ENCODE measurements around the gene MRAP.
A peak's percentile ranks its signal among the peaks of the same experiment; 100 is the strongest.
"Not testable (repeated sequence)": the region's sequence is repeated elsewhere in the genome, so short reads cannot be mapped to it uniquely, and the experiment has no call there.

MRAP gene

GRCh38 chr21:32261929-32262328 is 36.7 kb upstream of the MRAP start:
- no peaks in the 10 kb centered on the region for H3K27me3 ChIP-seq (ENCODE audit: control insufficient read depth in 5 of 5, insufficient read depth in 4 of 5, low read length in 5 of 5)
- H3K9me3 ChIP-seq (ENCODE audit: control insufficient read depth in 5 of 5, low read length in 5 of 5): no peaks in the 10 kb centered on the region
- no peak overlapping the region for H3K27ac ChIP-seq (ENCODE audit: low read depth, low read length)
- H3K4me3 ChIP-seq (ENCODE audit: low read depth in 1 of 5, low read length in 5 of 5): no peak overlapping the region
- H3K4me1 ChIP-seq (ENCODE audit: control insufficient read depth in 5 of 5, insufficient read depth in 5 of 5, low read length in 5 of 5): peaks cover 0 to 7% (median under 1%) of the 10 kb centered on the region in 5 donors
- peaks cover 0 to 5% (median 2%) of the 10 kb centered on the region in 5 donors for H3K36me3 ChIP-seq (ENCODE audit: control insufficient read depth in 5 of 5, insufficient read depth in 5 of 5, low read length in 5 of 5)
- H3K9ac ChIP-seq (ENCODE audit: low read length in 5 of 5): no peak overlapping the region

- not testable (repeated sequence) for H3K4me1 ChIP-seq (ENCODE audit: control insufficient read depth in 5 of 5, insufficient read depth in 5 of 5, low read length in 5 of 5); H3K9ac ChIP-seq (ENCODE audit: low read length in 5 of 5); H3K9me3 ChIP-seq (ENCODE audit: control insufficient read depth in 5 of 5, low read length in 5 of 5); H3K27me3 ChIP-seq (ENCODE audit: control insufficient read depth in 5 of 5, insufficient read depth in 4 of 5, low read length in 5 of 5); H3K27ac ChIP-seq (ENCODE audit: low read depth, low read length); H3K4me3 ChIP-seq (ENCODE audit: low read depth in 1 of 5, low read length in 5 of 5)
- peaks cover 0 to 22% (median 15%) of the 10 kb centered on the region in 5 donors for H3K36me3 ChIP-seq (ENCODE audit: control insufficient read depth in 5 of 5, insufficient read depth in 5 of 5, low read length in 5 of 5)
Observed at GRCh38 chr21:32265321-32265720, 33.3 kb upstream of the MRAP start.

GRCh38 chr21:32270748-32271147 is 27.9 kb upstream of the MRAP start:
- H3K36me3 ChIP-seq (ENCODE audit: control insufficient read depth in 5 of 5, insufficient read depth in 5 of 5, low read length in 5 of 5): peaks cover 4 to 37% (median 23%) of the 10 kb centered on the region in 5 donors
- H3K9ac ChIP-seq (ENCODE audit: low read length in 5 of 5): no peak overlapping the region
- no peaks in the 10 kb centered on the region for H3K9me3 ChIP-seq (ENCODE audit: control insufficient read depth in 5 of 5, low read length in 5 of 5)
- H3K27ac ChIP-seq (ENCODE audit: low read depth, low read length): no peak overlapping the region
- no peaks in the 10 kb centered on the region for H3K27me3 ChIP-seq (ENCODE audit: control insufficient read depth in 5 of 5, insufficient read depth in 4 of 5, low read length in 5 of 5)
- H3K4me3 ChIP-seq (ENCODE audit: low read depth in 1 of 5, low read length in 5 of 5): no peak overlapping the region
- H3K4me1 ChIP-seq (ENCODE audit: control insufficient read depth in 5 of 5, insufficient read depth in 5 of 5, low read length in 5 of 5): no peaks in the 10 kb centered on the region

- Histone ChIP-seq H3K9me3 (ENCODE audit: control insufficient read depth in 5 of 5, low read length in 5 of 5) (no peaks in the 10 kb centered on the region), H3K4me3 (ENCODE audit: low read depth in 1 of 5, low read length in 5 of 5) (no peak overlapping the region), H3K27ac (ENCODE audit: low read depth, low read length) (no peak overlapping the region), H3K27me3 (ENCODE audit: control insufficient read depth in 5 of 5, insufficient read depth in 4 of 5, low read length in 5 of 5) (no peaks in the 10 kb centered on the region), H3K9ac (ENCODE audit: low read length in 5 of 5) (no peak overlapping the region), H3K4me1 (ENCODE audit: control insufficient read depth in 5 of 5, insufficient read depth in 5 of 5, low read length in 5 of 5) (peaks cover 7 to 25% (median 20%) of the 10 kb centered on the region in 5 donors), H3K36me3 (ENCODE audit: control insufficient read depth in 5 of 5, insufficient read depth in 5 of 5, low read length in 5 of 5) (peaks cover 4 to 15% (median 8%) of the 10 kb centered on the region in 5 donors)
Observed at GRCh38 chr21:32276671-32277070, 22.0 kb upstream of the MRAP start.

- H3K27ac ChIP-seq (ENCODE audit: low read depth, low read length): peak overlapping the region; percentile 50
Observed at GRCh38 chr21:32278103-32278502, 20.6 kb upstream of the MRAP start.

GRCh38 chr21:32278518-32279376 is 19.9 kb upstream of the MRAP start, which contains the start of gene MIS18A:
Gene MIS18A, minus strand, starts transcription at chr21:32279049. Its CDS starts 35 bp downstream, at chr21:32279014.
- Histone ChIP-seq H3K27ac (ENCODE audit: low read depth, low read length) (peak within 1 kb of the TSS; percentile 50), H3K9me3 (ENCODE audit: control insufficient read depth in 5 of 5, low read length in 5 of 5) (no peaks in the 10 kb centered on the region), H3K9ac (ENCODE audit: low read length in 5 of 5) (peak within 1 kb of the TSS; percentile 31 to 88 (median 79)), H3K36me3 (ENCODE audit: control insufficient read depth in 5 of 5, insufficient read depth in 5 of 5, low read length in 5 of 5) (peaks cover 0 to 8% (median 3%) of the 10 kb centered on the region in 5 donors), H3K4me1 (ENCODE audit: control insufficient read depth in 5 of 5, insufficient read depth in 5 of 5, low read length in 5 of 5) (peaks cover 7 to 25% (median 20%) of the 10 kb centered on the region in 5 donors), H3K27me3 (ENCODE audit: control insufficient read depth in 5 of 5, insufficient read depth in 4 of 5, low read length in 5 of 5) (no peaks in the 10 kb centered on the region), H3K4me3 (ENCODE audit: low read depth in 1 of 5, low read length in 5 of 5) (peak within 1 kb of the TSS; percentile 87 to 96 (median 95))

More at GRCh38 chr21:32278103-32278502, 20.6 kb upstream of the MRAP start:
- H3K9ac ChIP-seq (ENCODE audit: low read length in 5 of 5): peak overlapping the region in 4 of 5 donors; percentile 41 to 88 (median 82)
- H3K9me3 ChIP-seq (ENCODE audit: control insufficient read depth in 5 of 5, low read length in 5 of 5): no peaks in the 10 kb centered on the region
- H3K4me3 ChIP-seq (ENCODE audit: low read depth in 1 of 5, low read length in 5 of 5): peak overlapping the region; percentile 69 to 96 (median 90)
- peaks cover 0 to 9% (median 3%) of the 10 kb centered on the region in 5 donors for H3K36me3 ChIP-seq (ENCODE audit: control insufficient read depth in 5 of 5, insufficient read depth in 5 of 5, low read length in 5 of 5)
- H3K27me3 ChIP-seq (ENCODE audit: control insufficient read depth in 5 of 5, insufficient read depth in 4 of 5, low read length in 5 of 5): no peaks in the 10 kb centered on the region
- H3K4me1 ChIP-seq (ENCODE audit: control insufficient read depth in 5 of 5, insufficient read depth in 5 of 5, low read length in 5 of 5): peaks cover 7 to 25% (median 20%) of the 10 kb centered on the region in 5 donors

GRCh38 chr21:32279377-32279680 is 19.3 kb upstream of the MRAP start:
- Histone ChIP-seq H3K4me1 (ENCODE audit: control insufficient read depth in 5 of 5, insufficient read depth in 5 of 5, low read length in 5 of 5) (peaks cover 7 to 25% (median 20%) of the 10 kb centered on the region in 5 donors), H3K4me3 (ENCODE audit: low read depth in 1 of 5, low read length in 5 of 5) (peak overlapping the region; percentile 87 to 96 (median 95)), H3K36me3 (ENCODE audit: control insufficient read depth in 5 of 5, insufficient read depth in 5 of 5, low read length in 5 of 5) (peaks cover 0 to 7% (median 3%) of the 10 kb centered on the region in 5 donors), H3K9me3 (ENCODE audit: control insufficient read depth in 5 of 5, low read length in 5 of 5) (no peaks in the 10 kb centered on the region), H3K27me3 (ENCODE audit: control insufficient read depth in 5 of 5, insufficient read depth in 4 of 5, low read length in 5 of 5) (no peaks in the 10 kb centered on the region), H3K27ac (ENCODE audit: low read depth, low read length) (peak overlapping the region; percentile 50), H3K9ac (ENCODE audit: low read length in 5 of 5) (peak overlapping the region; percentile 31 to 81 (median 79))

- Histone ChIP-seq H3K4me3 (ENCODE audit: low read depth in 1 of 5, low read length in 5 of 5) (no peak overlapping the region), H3K27me3 (ENCODE audit: control insufficient read depth in 5 of 5, insufficient read depth in 4 of 5, low read length in 5 of 5) (no peaks in the 10 kb centered on the region), H3K27ac (ENCODE audit: low read depth, low read length) (no peak overlapping the region), H3K9me3 (ENCODE audit: control insufficient read depth in 5 of 5, low read length in 5 of 5) (no peaks in the 10 kb centered on the region), H3K9ac (ENCODE audit: low read length in 5 of 5) (no peak overlapping the region), H3K36me3 (ENCODE audit: control insufficient read depth in 5 of 5, insufficient read depth in 5 of 5, low read length in 5 of 5) (peaks cover 0 to 7% (median 3%) of the 10 kb centered on the region in 5 donors), H3K4me1 (ENCODE audit: control insufficient read depth in 5 of 5, insufficient read depth in 5 of 5, low read length in 5 of 5) (peaks cover 7 to 25% (median 20%) of the 10 kb centered on the region in 5 donors)
Observed at GRCh38 chr21:32281531-32281930, 17.1 kb upstream of the MRAP start.

- H3K27me3 ChIP-seq (ENCODE audit: control insufficient read depth in 5 of 5, insufficient read depth in 4 of 5, low read length in 5 of 5): no peaks in the 10 kb centered on the region
Observed at GRCh38 chr21:32282992-32283391, 15.7 kb upstream of the MRAP start.

GRCh38 chr21:32285476-32285875 is 13.2 kb upstream of the MRAP start:
- no peak overlapping the region for H3K4me3 ChIP-seq (ENCODE audit: low read depth in 1 of 5, low read length in 5 of 5)
- H3K9me3 ChIP-seq (ENCODE audit: control insufficient read depth in 5 of 5, low read length in 5 of 5): no peaks in the 10 kb centered on the region
- no peaks in the 10 kb centered on the region for H3K4me1 ChIP-seq (ENCODE audit: control insufficient read depth in 5 of 5, insufficient read depth in 5 of 5, low read length in 5 of 5)
- no peak overlapping the region for H3K9ac ChIP-seq (ENCODE audit: low read length in 5 of 5)
- no peaks in the 10 kb centered on the region for H3K27me3 ChIP-seq (ENCODE audit: control insufficient read depth in 5 of 5, insufficient read depth in 4 of 5, low read length in 5 of 5)
- peaks cover 0 to 7% (median 3%) of the 10 kb centered on the region in 5 donors for H3K36me3 ChIP-seq (ENCODE audit: control insufficient read depth in 5 of 5, insufficient read depth in 5 of 5, low read length in 5 of 5)
- no peak overlapping the region for H3K27ac ChIP-seq (ENCODE audit: low read depth, low read length)

More at GRCh38 chr21:32282992-32283391, 15.7 kb upstream of the MRAP start:
- H3K36me3 ChIP-seq (ENCODE audit: control insufficient read depth in 5 of 5, insufficient read depth in 5 of 5, low read length in 5 of 5): peaks cover 0 to 7% (median 3%) of the 10 kb centered on the region in 5 donors
- H3K4me3 ChIP-seq (ENCODE audit: low read depth in 1 of 5, low read length in 5 of 5): no peak overlapping the region
- H3K9ac ChIP-seq (ENCODE audit: low read length in 5 of 5): no peak overlapping the region
- H3K27ac ChIP-seq (ENCODE audit: low read depth, low read length): no peak overlapping the region
- H3K4me1 ChIP-seq (ENCODE audit: control insufficient read depth in 5 of 5, insufficient read depth in 5 of 5, low read length in 5 of 5): peaks cover 5 to 20% (median 18%) of the 10 kb centered on the region in 5 donors
- no peaks in the 10 kb centered on the region for H3K9me3 ChIP-seq (ENCODE audit: control insufficient read depth in 5 of 5, low read length in 5 of 5)
